Fibroblast of lung (primary cell): Measurements from ENCODE around the gene CCDC88C.

ENCODE experiments used
- CTCF ChIP-seq, 2 donors: IDR thresholded peaks in 1 of 2; conservative IDR thresholded peaks in 1 of 2; 1 replicate in 1 of 2; 2 replicates in 1 of 2; pipeline ENCODE4 v1.5.1; 2011 to 2012; ENCODE audit warnings: low read length in 2 of 2, control low read depth in 1 of 2, inconsistent platforms in 1 of 2, low read depth in 1 of 2, mild to moderate bottlenecking in 1 of 2
- EZH2 ChIP-seq: IDR thresholded peaks from 2 replicates; pipeline ENCODE4 v1.5.1; 2012; ENCODE audit warnings: low read length, control low read depth, mild to moderate bottlenecking; ENCODE audit errors: missing control alignments

- TF ChIP-seq CTCF (conservative IDR thresholded peaks at IDR 0.05 in 1 of 2, IDR thresholded peaks at IDR 0.05 in 1 of 2; ENCODE audit: low read depth in 1 of 2, low read length in 2 of 2) (no peak), EZH2 (no peak)
Measured at GRCh38 chr14:91308337-91308736, 109.3 kb downstream of the CCDC88C start.
